IPS DF 4.7 (cell line): ENCODE results near the gene ZNF225.
A peak's percentile ranks its signal among the peaks of the same experiment; 100 is the strongest.
"Not testable (repeated sequence)": the region's sequence is repeated elsewhere in the genome, so short reads cannot be mapped to it uniquely, and the experiment has no call there.

Experiments used
- DNase-seq: peaks from one replicate; pipeline ENCODE4 v3.0.0-alpha.2; 2013; ENCODE audit warnings: low spot score; ENCODE audit errors: extremely low read depth

The ZNF225 gene

GRCh38 chr19:44113138-44113783, at the start of gene ZNF225:
ZNF225 (plus strand) TSS chr19:44113399; CDS start chr19:44115828, 2,429 bp downstream.
- DNase-seq: peak; percentile 99

- no peak for DNase-seq
These were observed 46.9 kb upstream of the ZNF225 start for GRCh38 chr19:44066305-44066704.

GRCh38 chr19:44069415-44069814, 43.8 kb upstream of the ZNF225 start:
- no peak for DNase-seq

- DNase-seq: peak; percentile 82
These were observed 41.2 kb upstream of the ZNF225 start, which contains the start of gene ZNF284 for GRCh38 chr19:44071824-44072542. ZNF284 (plus strand) TSS chr19:44072159; CDS start chr19:44076390, 4,231 bp downstream.

- no peak for DNase-seq
These were observed 40.4 kb upstream of the ZNF225 start for GRCh38 chr19:44072543-44073401.

- no peak for DNase-seq
These were observed 36.9 kb upstream of the ZNF225 start for GRCh38 chr19:44076325-44076724.

GRCh38 chr19:44092108-44092507, 21.1 kb upstream of the ZNF225 start:
- no peak for DNase-seq

- DNase-seq: peak; percentile 58
These were observed 19.1 kb upstream of the ZNF225 start, which contains the start of gene ZNF224 for GRCh38 chr19:44093931-44094765. ZNF224 (plus strand) TSS chr19:44094361; CDS start chr19:44097874, 3,513 bp downstream.

GRCh38 chr19:44107751-44108150, 5.4 kb upstream of the ZNF225 start:
- no peak for DNase-seq

- no peak for DNase-seq
These were observed 3.7 kb upstream of the ZNF225 start for GRCh38 chr19:44109458-44109857.

- peak; percentile 87 for DNase-seq
These were observed 1.2 kb upstream of the ZNF225 start for GRCh38 chr19:44111910-44112463.

GRCh38 chr19:44112802-44113137, 429 bp upstream of the ZNF225 start:
- no peak for DNase-seq

GRCh38 chr19:44113784-44114390, 688 bp downstream of the ZNF225 start:
- DNase-seq: no peak

- DNase-seq: not testable (repeated sequence)
These were observed 8.0 kb downstream of the ZNF225 start for GRCh38 chr19:44121162-44121561.

- no peak for DNase-seq
These were observed 18.8 kb downstream of the ZNF225 start for GRCh38 chr19:44131955-44132354.

- no peak for DNase-seq
These were observed 28.2 kb downstream of the ZNF225 start, which contains the start of gene ZNF234 for GRCh38 chr19:44141191-44142058. ZNF234 (plus strand) TSS chr19:44141554; CDS start chr19:44144633, 3,079 bp downstream.

GRCh38 chr19:44142059-44142433, 28.8 kb downstream of the ZNF225 start:
- no peak for DNase-seq

GRCh38 chr19:44149776-44150175, 36.6 kb downstream of the ZNF225 start:
- DNase-seq: no peak

GRCh38 chr19:44151491-44151890, 38.3 kb downstream of the ZNF225 start:
- DNase-seq: no peak
